ENCODE measurements around the gene PEAR1. TPM values are rescaled to one million over a fixed set of nuclear protein-coding genes. Genes with fewer than 3 reads are reported as not detected.

Gene PEAR1
- total RNA-seq, 2 experiments from 2014 or later = not detected

DNA sequence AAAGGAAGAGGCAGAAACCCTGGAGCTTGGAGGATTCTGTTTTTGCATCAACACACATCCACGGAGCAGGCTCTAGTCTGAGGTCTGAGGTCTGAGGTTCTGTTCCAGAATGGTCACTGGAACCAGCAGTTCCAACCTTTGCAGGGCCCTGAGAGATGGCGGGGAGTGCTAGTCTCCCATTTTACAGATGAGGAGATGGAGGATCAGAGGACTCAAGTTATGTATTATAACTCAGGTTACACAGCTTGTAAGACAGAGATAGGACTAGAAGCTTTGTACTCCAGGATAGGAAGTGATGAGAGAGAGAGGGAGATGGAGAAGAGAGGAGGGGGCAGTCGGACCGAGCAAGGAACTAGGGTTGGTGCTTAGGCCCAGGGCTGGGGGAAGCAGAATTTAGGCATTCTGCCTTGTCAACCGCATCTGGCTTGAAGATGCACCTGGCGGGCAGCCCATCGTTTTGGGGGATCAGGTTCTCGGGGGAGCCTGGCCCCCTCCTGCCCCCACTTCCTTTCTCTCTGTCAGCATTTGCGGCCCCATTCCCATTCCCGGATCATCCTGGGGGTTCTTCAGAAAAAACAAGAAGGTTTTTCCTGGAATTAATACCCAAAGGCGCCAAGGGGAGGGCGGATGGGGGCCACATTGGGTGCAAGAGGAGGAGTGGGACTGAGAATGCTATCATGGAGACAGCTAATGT, 5.6 kb downstream of the PEAR1 start:
- no peak for DNase-seq
- Mint-ChIP-seq H3K27ac (no peak overlapping the region), H3K9me3 (no peaks in the 10 kb centered on the region), H3K27me3 (peaks cover 45% of the 10 kb centered on the region), H3K36me3 (no peaks in the 10 kb centered on the region), H3K4me1 (peaks cover 10% of the 10 kb centered on the region), H3K4me3 (no peak overlapping the region)

DNA sequence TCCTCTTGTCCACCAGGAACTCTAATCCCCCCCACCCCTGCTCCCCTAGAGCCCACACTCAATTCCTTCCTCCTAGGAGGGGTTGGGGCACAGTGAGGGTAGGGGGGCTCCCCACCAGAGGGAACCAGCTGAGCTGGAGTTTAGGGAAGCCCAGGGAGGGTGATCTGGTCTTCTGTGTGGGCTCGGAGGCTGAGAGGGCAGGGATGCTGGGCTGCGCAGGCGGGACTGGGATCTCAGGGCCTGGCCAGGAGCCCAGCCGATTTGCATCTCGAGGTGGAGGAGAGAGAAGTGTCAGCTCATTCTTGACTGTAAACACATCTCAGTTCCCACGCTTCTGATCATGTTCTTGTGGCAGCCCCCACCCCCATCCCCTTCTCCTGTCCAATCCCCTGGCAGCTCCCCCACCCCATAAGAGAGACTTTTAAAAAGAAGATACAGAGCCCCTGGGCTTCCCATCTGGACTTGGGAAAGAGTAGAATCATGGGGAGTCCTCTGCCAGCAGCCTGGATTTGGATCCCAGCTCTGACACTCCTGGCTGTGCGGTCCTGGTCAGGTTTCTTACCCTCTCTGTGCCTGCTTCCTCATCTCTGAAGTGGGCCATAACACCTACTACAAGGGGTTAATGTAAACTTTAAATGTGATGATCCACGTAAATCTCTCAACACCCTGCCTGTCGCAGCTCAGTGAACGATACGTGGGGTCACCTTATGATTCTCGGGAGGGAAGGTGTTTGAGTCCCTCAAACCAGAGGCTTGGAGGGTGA, 6.6 kb downstream of the PEAR1 start:
- DNase-seq = no peak
- H3K27ac Mint-ChIP-seq = no peak overlapping the region
- H3K4me3 Mint-ChIP-seq = no peak overlapping the region
- H3K4me1 Mint-ChIP-seq = peaks cover 10% of the 10 kb centered on the region
- no peaks in the 10 kb centered on the region for H3K9me3 Mint-ChIP-seq
- no peaks in the 10 kb centered on the region for H3K36me3 Mint-ChIP-seq
- H3K27me3 Mint-ChIP-seq = peaks cover 35% of the 10 kb centered on the region

DNA sequence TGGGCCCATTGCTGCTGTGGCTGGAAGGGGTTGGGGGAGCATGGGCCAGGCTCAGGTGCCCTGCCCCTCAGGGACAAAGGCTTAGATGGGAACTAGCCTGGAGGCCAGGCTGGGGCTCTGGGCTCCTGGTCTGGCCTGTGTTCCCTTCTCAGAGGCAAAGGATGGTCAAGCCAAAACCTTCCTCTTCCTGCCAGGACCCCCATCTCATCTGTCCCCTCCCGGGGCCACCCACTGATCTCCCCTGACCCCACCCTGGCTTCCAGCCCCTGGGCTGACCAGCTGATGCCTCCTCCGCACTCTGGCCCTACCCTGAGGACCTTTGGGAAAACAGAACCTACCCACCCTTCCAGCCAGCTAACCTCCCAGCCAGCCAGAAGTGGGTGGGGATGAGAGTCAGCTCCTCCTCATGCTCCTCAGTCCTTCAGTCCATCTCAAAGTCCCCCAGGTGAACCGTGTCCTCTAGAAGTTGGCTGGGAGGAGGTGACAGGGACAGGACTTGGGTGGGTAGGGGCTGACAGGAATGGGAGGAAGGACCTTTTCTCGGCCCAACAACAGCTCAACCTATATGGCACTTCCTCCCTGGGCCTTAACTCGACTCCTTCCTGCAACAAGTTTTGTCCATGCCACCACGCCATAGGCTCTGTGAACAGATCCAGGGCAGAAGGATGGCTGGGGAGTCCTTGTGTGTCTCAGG, 7.5 kb downstream of the PEAR1 start:
- no peaks in the 10 kb centered on the region for H3K36me3 Mint-ChIP-seq
- no peak for DNase-seq
- H3K27me3 Mint-ChIP-seq = peaks cover 27% of the 10 kb centered on the region
- no peak overlapping the region for H3K4me3 Mint-ChIP-seq
- no peak overlapping the region for H3K27ac Mint-ChIP-seq
- no peaks in the 10 kb centered on the region for H3K9me3 Mint-ChIP-seq
- peaks cover 10% of the 10 kb centered on the region for H3K4me1 Mint-ChIP-seq

DNA sequence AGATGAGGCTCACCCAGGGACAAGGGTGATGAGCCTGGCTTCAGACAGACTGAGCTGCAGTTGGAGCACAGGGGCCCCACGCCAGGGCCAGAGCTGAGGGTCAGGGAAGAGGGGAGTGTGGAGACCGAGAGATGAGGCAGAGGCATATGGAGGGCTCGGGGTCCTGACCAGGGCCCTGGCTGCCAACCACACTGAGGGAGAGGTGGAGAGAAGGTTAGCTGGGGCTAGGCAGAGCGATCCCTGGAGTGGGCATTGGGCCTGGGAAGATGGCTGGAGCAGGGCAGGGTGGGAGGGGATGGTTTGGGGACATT, 8.0 kb downstream of the PEAR1 start:
- H3K9me3 Mint-ChIP-seq = no peaks in the 10 kb centered on the region
- H3K27ac Mint-ChIP-seq = no peak overlapping the region
- H3K27me3 Mint-ChIP-seq = peaks cover 22% of the 10 kb centered on the region
- DNase-seq = no peak
- H3K4me3 Mint-ChIP-seq = no peak overlapping the region
- peaks cover 10% of the 10 kb centered on the region for H3K4me1 Mint-ChIP-seq
- no peaks in the 10 kb centered on the region for H3K36me3 Mint-ChIP-seq

DNA sequence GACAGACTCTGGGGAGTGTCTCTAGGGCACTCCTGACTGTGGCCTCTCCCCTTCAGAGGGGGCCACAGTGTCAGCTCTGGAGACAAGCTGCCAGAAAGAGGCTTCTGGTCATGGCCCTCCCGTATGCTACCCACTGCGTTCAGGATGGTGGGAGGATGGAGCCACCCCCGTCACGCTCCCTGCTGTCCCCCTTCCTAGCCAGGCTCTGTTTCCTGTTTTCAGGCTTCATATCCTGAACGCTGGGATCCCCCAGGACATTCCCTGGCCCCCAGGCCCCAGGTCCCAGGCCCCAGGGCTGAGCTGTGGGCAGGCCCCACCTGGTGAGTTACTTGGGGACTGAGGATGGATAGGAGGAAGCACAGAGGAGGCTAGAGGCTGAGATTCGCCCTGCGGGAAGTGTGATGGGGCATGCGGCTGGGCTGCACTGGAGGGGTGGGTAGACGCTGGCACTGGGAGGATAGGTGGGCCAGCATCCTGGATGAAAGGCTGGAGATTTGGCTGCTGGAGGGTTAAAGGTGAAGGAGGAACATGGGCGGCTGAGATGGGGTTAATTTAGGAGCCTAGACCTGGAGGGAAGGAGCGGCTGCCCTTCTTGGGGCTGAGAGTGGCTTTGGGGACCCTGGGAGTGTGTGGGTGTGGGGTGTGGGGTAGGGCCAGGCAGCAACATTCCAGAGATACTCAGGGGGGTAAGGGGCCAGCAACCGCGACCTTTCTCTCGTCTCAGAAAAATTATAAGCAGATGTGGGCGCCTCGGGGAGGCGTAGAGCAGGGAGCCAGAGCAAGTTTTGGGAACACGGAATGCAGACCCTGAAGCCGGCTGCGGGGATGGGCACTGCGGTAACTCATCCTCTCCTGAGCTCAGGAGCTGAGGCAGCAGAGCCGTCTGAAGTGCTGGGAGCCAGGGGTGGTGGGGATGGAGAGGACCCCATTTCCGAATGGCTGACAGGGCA, 8.7 kb downstream of the PEAR1 start:
- peaks cover 10% of the 10 kb centered on the region for H3K4me1 Mint-ChIP-seq

DNA sequence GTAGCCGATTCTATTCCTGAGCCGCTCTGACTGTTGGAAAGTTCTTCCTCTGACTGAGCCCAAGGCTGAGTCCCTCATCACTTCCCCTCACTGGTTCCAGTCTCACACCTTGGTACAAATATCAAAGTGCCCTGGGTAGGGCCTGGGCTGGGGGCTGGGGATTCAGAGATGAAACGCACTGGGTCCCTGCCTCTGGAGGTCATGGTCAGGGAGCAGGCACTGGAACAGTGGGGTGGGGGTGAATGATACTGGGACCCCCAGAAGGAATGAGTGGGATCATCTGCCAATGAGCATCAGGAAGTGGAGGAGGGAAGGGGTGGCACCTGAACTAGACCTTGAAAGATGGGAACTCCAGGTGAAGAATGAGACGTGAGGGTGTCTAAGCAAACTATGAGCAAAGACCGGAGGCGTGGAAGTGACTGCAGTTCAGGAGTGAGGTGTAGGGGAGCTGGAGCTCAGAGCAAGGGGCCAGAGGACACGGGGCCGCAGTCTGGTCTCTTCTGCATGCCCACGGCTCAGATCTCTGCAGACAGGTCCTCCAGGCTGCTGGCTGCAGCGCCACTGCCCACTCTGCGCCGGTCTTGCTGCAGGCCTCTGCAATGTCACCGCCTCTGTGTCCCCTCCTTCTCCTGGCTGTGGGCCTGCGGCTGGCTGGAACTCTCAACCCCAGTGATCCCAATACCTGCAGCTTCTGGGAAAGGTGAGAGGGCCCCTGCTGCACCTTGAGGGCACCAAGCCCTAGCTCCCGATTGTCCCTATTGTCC, 10.0 kb downstream of the PEAR1 start:
- H3K27ac Mint-ChIP-seq = no peak overlapping the region
- no peaks in the 10 kb centered on the region for H3K36me3 Mint-ChIP-seq
- no peak overlapping the region for H3K4me3 Mint-ChIP-seq
- no peaks in the 10 kb centered on the region for H3K9me3 Mint-ChIP-seq
- peaks cover 2% of the 10 kb centered on the region for H3K4me1 Mint-ChIP-seq
- peaks cover 7% of the 10 kb centered on the region for H3K27me3 Mint-ChIP-seq
- no peak for DNase-seq

More for the DNA sequence above, 8.7 kb downstream of the PEAR1 start:
- H3K27me3 Mint-ChIP-seq = peaks cover 16% of the 10 kb centered on the region
- H3K4me3 Mint-ChIP-seq = no peak overlapping the region
- H3K9me3 Mint-ChIP-seq = no peaks in the 10 kb centered on the region
- no peak overlapping the region for H3K27ac Mint-ChIP-seq
- no peaks in the 10 kb centered on the region for H3K36me3 Mint-ChIP-seq
- no peak for DNase-seq

DNA sequence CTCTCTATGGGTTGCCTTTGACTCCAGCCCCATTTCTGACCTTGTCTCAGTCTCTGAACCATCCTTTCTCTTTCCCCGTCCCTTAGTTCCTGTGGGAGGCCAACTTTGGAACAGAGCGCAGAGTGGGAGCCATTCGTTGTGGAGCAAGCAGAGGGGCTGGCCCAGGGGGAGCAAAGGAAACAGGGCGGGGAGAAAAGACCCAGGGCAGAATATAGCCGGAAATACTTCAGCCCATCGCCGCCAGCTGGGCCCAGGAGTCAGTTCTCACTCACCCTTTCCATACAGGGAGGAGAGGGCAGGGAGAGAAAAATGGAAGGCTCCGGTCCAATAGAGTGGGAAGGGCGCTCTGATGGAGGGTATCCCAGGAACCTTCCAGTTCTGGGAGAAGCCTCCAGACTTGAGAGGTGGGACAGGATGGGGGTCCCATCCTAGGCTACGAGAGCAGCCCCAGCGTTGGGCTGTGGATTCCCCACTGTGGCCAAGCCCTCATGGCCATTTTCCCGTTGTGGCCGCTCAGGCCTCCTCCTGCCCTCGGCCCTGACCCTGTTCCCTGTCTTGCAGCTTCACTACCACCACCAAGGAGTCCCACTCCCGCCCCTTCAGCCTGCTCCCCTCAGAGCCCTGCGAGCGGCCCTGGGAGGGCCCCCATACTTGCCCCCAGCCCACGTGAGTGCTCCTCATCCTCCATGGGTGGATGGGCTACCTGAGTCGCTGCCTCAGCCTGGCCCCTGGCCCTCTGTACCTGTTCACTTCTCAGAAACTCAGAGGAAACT, 10.9 kb downstream of the PEAR1 start:
- H3K4me3 Mint-ChIP-seq = no peak overlapping the region
- no peak for DNase-seq
- no peak overlapping the region for H3K27ac Mint-ChIP-seq
- no peaks in the 10 kb centered on the region for H3K27me3 Mint-ChIP-seq
- H3K4me1 Mint-ChIP-seq = no peaks in the 10 kb centered on the region
- no peaks in the 10 kb centered on the region for H3K9me3 Mint-ChIP-seq
- no peaks in the 10 kb centered on the region for H3K36me3 Mint-ChIP-seq

DNA sequence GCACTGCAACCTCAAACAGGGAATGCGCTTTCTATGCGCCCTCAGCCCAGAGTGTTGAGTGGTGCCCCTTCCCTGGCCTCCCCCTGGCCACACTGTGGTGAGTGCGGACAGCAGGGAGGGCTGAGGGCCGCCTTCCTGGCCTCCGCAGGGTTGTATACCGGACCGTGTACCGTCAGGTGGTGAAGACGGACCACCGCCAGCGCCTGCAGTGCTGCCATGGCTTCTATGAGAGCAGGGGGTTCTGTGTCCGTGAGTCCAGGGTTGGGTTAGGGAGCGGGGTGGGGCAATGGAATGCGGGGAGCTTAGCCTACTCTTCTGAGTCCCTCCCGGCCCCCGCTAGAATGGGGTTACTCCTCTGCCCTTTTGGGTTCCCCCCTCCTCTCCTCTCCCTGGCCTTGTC, 11.7 kb downstream of the PEAR1 start:
- Mint-ChIP-seq H3K9me3 (no peaks in the 10 kb centered on the region), H3K4me3 (no peak overlapping the region), H3K4me1 (no peaks in the 10 kb centered on the region), H3K36me3 (no peaks in the 10 kb centered on the region), H3K27me3 (no peaks in the 10 kb centered on the region), H3K27ac (no peak overlapping the region)
- DNase-seq = no peak

DNA sequence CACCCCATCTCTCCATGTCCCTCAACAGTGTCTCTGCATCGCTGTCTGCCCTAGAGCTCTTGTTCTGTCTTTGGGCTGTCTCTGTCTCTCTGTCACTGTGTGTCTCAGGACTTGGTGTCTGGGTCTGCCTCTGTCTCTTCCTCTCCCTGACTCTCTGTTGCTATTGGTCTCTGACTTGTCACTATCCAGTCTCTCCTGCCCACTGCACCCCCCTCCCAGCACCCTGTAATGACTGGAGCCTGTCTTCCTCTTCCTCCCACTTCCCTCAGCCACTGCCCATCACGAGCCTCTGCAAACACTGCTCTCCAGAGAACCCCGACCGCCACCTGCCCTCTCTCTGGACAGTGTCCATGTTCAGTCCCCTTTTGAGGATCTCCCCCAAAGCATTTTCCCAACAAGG, 12.1 kb downstream of the PEAR1 start:
- DNase-seq = no peak
- Mint-ChIP-seq H3K27ac (no peak overlapping the region), H3K27me3 (peaks cover 5% of the 10 kb centered on the region), H3K36me3 (no peaks in the 10 kb centered on the region), H3K4me1 (no peaks in the 10 kb centered on the region), H3K4me3 (no peak overlapping the region), H3K9me3 (no peaks in the 10 kb centered on the region)

DNA sequence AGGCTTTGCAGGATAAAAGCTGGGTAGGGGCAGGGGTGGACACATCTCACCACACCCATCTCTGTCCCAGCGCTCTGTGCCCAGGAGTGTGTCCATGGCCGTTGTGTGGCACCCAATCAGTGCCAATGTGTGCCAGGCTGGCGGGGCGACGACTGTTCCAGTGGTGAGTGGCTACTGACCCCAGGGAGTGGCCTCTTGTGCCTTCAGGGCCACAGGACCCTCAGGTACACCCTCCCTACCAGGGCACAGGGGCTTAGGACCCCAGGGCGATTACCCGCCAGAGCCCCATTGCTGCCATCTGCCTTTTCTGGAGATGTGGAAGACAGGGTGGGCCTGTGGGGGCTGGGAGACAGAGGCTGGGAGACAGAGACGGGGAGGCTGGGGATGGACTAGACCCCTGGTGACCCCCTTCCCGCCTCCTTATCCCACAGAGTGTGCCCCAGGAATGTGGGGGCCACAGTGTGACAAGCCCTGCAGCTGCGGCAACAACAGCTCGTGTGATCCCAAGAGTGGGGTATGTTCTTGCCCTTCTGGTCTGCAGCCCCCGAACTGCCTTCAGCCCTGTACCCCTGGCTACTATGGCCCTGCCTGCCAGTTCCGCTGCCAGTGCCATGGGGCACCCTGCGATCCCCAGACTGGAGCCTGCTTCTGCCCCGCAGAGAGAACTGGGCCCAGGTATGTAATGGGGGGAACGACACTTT, 12.8 kb downstream of the PEAR1 start:
- Mint-ChIP-seq H3K36me3 (no peaks in the 10 kb centered on the region), H3K27ac (no peak overlapping the region), H3K4me1 (no peaks in the 10 kb centered on the region), H3K27me3 (peaks cover 10% of the 10 kb centered on the region), H3K9me3 (no peaks in the 10 kb centered on the region), H3K4me3 (no peak overlapping the region)
- no peak for DNase-seq

DNA sequence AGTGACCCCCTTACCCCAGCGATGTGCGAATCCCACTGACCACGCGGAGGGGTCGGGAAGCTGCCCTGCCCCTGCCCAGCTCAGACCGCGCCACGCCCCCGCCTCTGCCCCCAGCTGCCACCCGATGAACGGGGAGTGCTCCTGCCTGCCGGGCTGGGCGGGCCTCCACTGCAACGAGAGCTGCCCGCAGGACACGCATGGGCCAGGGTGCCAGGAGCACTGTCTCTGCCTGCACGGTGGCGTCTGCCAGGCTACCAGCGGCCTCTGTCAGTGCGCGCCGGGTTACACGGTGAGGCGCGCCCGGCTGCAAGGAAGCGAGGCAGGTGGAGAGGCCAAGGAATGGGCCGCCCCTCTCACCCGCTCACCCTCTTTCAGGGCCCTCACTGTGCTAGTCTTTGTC, 15.0 kb downstream of the PEAR1 start:
- Mint-ChIP-seq H3K4me1 (no peaks in the 10 kb centered on the region), H3K4me3 (no peak overlapping the region), H3K9me3 (no peaks in the 10 kb centered on the region), H3K27me3 (peaks cover 10% of the 10 kb centered on the region), H3K27ac (no peak overlapping the region), H3K36me3 (no peaks in the 10 kb centered on the region)
- DNase-seq = no peak

DNA sequence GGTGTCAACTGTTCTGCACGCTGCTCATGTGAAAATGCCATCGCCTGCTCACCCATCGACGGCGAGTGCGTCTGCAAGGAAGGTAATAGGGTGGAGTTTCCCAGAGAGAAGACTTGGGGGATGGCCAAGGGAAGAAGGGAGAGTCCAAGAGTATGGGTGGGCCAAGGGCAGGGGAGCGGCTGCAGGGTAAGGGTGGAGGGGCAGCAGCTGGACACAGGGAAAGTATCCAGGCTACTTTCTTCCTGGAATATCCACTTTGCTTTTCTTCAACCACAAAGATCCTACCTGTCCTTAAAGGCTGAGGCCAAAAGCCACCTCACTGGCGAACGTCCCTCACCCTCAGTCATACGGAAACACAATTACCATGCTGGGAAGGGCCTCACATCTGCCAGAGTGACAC, 15.4 kb downstream of the PEAR1 start:
- Mint-ChIP-seq H3K27me3 (peaks cover 10% of the 10 kb centered on the region), H3K36me3 (no peaks in the 10 kb centered on the region), H3K4me3 (no peak overlapping the region), H3K4me1 (no peaks in the 10 kb centered on the region), H3K9me3 (no peaks in the 10 kb centered on the region), H3K27ac (no peak overlapping the region)
- no peak for DNase-seq

DNA sequence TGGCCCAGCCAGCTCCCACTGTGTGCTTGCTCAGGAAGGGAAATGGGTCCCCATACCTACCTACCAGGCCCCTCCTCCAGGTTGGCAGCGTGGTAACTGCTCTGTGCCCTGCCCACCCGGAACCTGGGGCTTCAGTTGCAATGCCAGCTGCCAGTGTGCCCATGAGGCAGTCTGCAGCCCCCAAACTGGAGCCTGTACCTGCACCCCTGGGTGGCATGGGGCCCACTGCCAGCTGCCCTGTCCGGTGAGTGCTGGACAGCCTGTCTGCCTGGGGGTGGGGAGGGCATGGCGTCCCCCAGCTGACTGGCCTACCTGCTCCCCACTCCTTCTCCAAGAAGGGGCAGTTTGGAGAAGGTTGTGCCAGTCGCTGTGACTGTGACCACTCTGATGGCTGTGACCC, 16.2 kb downstream of the PEAR1 start:
- Mint-ChIP-seq H3K36me3 (no peaks in the 10 kb centered on the region), H3K27me3 (peaks cover 10% of the 10 kb centered on the region), H3K4me3 (no peak overlapping the region), H3K9me3 (no peaks in the 10 kb centered on the region), H3K4me1 (no peaks in the 10 kb centered on the region), H3K27ac (no peak overlapping the region)
- DNase-seq = no peak

Data from activated naive CD8-positive, alpha-beta T cell treated with anti-CD3 and anti-CD28 coated beads for 36 hours (primary cell).